Measurements from ENCODE around the gene PTPRN2. TPM values are rescaled to one million over a fixed set of nuclear protein-coding genes. Genes with fewer than 3 reads are reported as not detected.

PTPRN2 gene
- total and polyA plus RNA-seq, 7 donors = 0.47 to 0.82 (median 0.51) TPM

GRCh38 chr7:158609313-158609974, 21.8 kb upstream of the PTPRN2 start:
- intact Hi-C loops (cut with DNase I) = no loop called here
- Histone ChIP-seq H3K9me3 (no peaks in the 10 kb centered on the region), H3K27ac (no peak overlapping the region), H3K4me1 (no peaks in the 10 kb centered on the region), H3K27me3 (ENCODE audit: insufficient read depth in 3 of 3, low read length in 2 of 3) (no peaks in the 10 kb centered on the region), H3K36me3 (ENCODE audit: insufficient read depth in 1 of 2, low read depth in 1 of 2) (no peaks in the 10 kb centered on the region), H3K4me3 (no peak overlapping the region)
- ATAC-seq = no peak
- no peak for TF ChIP-seq CTCF (IDR thresholded peaks at IDR 0.05)
- WGBS, 3 donors = 92 to 96% (median 95%) methylated on average over 7 of the region's 7 CpGs
- no peak for DNase-seq

- H3K27me3 ChIP-seq (ENCODE audit: insufficient read depth in 3 of 3, low read length in 2 of 3) = no peaks in the 10 kb centered on the region
- no peak for TF ChIP-seq CTCF (IDR thresholded peaks at IDR 0.05)
- no peaks in the 10 kb centered on the region for H3K36me3 ChIP-seq (ENCODE audit: insufficient read depth in 1 of 2, low read depth in 1 of 2)
- no peak overlapping the region for H3K4me3 ChIP-seq
- WGBS, 3 donors = 83 to 96% (median 95%) methylated on average over 6 of the region's 6 CpGs
- intact Hi-C loops (cut with DNase I) = no loop called here
- H3K9me3 ChIP-seq = no peaks in the 10 kb centered on the region
- DNase-seq (no peak), ATAC-seq (no peak)
- H3K4me1 ChIP-seq = no peaks in the 10 kb centered on the region
- H3K27ac ChIP-seq = no peak overlapping the region
These were observed 19.9 kb upstream of the PTPRN2 start for GRCh38 chr7:158607563-158607962.

GRCh38 chr7:158606671-158607424, 19.2 kb upstream of the PTPRN2 start:
- intact Hi-C loops (cut with DNase I) = no loop called here
- TF ChIP-seq CTCF (IDR thresholded peaks at IDR 0.05) = no peak
- Histone ChIP-seq H3K27me3 (ENCODE audit: insufficient read depth in 3 of 3, low read length in 2 of 3) (no peaks in the 10 kb centered on the region), H3K4me3 (no peak overlapping the region), H3K4me1 (no peaks in the 10 kb centered on the region), H3K36me3 (ENCODE audit: insufficient read depth in 1 of 2, low read depth in 1 of 2) (no peaks in the 10 kb centered on the region), H3K9me3 (no peaks in the 10 kb centered on the region), H3K27ac (no peak overlapping the region)
- ATAC-seq = no peak
- no peak for DNase-seq
- 94 to 95% (median 95%) methylated on average over 18 of the region's 18 CpGs for WGBS, 3 donors

GRCh38 chr7:158606129-158606528, 18.5 kb upstream of the PTPRN2 start:
- intact Hi-C loops (cut with DNase I) = no loop called here
- no peak for ATAC-seq
- DNase-seq = no peak
- Histone ChIP-seq H3K27me3 (ENCODE audit: insufficient read depth in 3 of 3, low read length in 2 of 3) (no peaks in the 10 kb centered on the region), H3K36me3 (ENCODE audit: insufficient read depth in 1 of 2, low read depth in 1 of 2) (no peaks in the 10 kb centered on the region), H3K27ac (no peak overlapping the region), H3K4me3 (no peak overlapping the region), H3K4me1 (no peaks in the 10 kb centered on the region), H3K9me3 (no peaks in the 10 kb centered on the region)
- WGBS, 3 donors = 60 to 68% (median 68%) methylated on average over 4 of the region's 4 CpGs
- TF ChIP-seq CTCF (IDR thresholded peaks at IDR 0.05) = no peak

All from psoas muscle (tissue), 8 donors.